Mesothelial cell of epicardium (in vitro differentiated cells): ENCODE data around the gene GPC3. TPM values are rescaled to one million over a fixed set of nuclear protein-coding genes. Genes with fewer than 3 reads are reported as not detected.

Source experiments
- DNase-seq, 2 experiments: peaks; one replicate each; pipeline ENCODE4 v3.0.0; 2021; ENCODE audit warnings: low spot score in 2 of 2; ENCODE audit not compliant: unreplicated experiment in 2 of 2
- H3K27ac Mint-ChIP-seq: 2 replicates; pipeline ENCODE4 v1.8.0; 2021; ENCODE audit warnings: mixed read lengths
- H3K27me3 Mint-ChIP-seq: 2 replicates; pipeline ENCODE4 v1.8.0; 2021; ENCODE audit warnings: low read depth, mixed read lengths
- H3K36me3 Mint-ChIP-seq: 2 replicates; pipeline ENCODE4 v1.8.0; 2021; ENCODE audit warnings: mixed read lengths
- H3K4me1 Mint-ChIP-seq: 2 replicates; pipeline ENCODE4 v1.8.0; 2021; ENCODE audit warnings: mixed read lengths
- H3K4me3 Mint-ChIP-seq: 2 replicates; pipeline ENCODE4 v1.8.0; 2021; ENCODE audit warnings: mild to moderate bottlenecking, moderate library complexity, mixed read lengths
- H3K9me3 Mint-ChIP-seq: 2 replicates; pipeline ENCODE4 v1.8.0; 2021; ENCODE audit warnings: mixed read lengths
- total RNA-seq: library from RNA; stranded (reverse); gene quantifications from 3 replicates; pipeline ENCODE4 v1.2.1, GENCODE V29; 2021
- TF ChIP-seq, protein P1 (sequence below): fragments of 200-600 bp; sonication (generic); IDR thresholded peaks from one replicate; pipeline ENCODE4 v1.5.0; 2021; ENCODE audit warnings: antibody characterized with exemption; ENCODE audit not compliant: unreplicated experiment

Gene GPC3
- total RNA-seq, 1 donor from 2014 or later: 864 TPM

GRCh38 chrX:133980832-133981588 lies 4.4 kb downstream of the GPC3 start:
- H3K27ac Mint-ChIP-seq: peak overlapping the region; percentile 92
- no peaks in the 10 kb centered on the region for H3K27me3 Mint-ChIP-seq
- TF ChIP-seq, protein P1, sequence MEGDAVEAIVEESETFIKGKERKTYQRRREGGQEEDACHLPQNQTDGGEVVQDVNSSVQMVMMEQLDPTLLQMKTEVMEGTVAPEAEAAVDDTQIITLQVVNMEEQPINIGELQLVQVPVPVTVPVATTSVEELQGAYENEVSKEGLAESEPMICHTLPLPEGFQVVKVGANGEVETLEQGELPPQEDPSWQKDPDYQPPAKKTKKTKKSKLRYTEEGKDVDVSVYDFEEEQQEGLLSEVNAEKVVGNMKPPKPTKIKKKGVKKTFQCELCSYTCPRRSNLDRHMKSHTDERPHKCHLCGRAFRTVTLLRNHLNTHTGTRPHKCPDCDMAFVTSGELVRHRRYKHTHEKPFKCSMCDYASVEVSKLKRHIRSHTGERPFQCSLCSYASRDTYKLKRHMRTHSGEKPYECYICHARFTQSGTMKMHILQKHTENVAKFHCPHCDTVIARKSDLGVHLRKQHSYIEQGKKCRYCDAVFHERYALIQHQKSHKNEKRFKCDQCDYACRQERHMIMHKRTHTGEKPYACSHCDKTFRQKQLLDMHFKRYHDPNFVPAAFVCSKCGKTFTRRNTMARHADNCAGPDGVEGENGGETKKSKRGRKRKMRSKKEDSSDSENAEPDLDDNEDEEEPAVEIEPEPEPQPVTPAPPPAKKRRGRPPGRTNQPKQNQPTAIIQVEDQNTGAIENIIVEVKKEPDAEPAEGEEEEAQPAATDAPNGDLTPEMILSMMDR: no peak
- H3K36me3 Mint-ChIP-seq: peaks cover 6% of the 10 kb centered on the region
- H3K4me1 Mint-ChIP-seq: peaks cover 62% of the 10 kb centered on the region
- H3K4me3 Mint-ChIP-seq: peak overlapping the region; percentile 13
- H3K9me3 Mint-ChIP-seq: no peaks in the 10 kb centered on the region
- no peak for DNase-seq

GRCh38 chrX:133980406-133980805 lies 5.0 kb downstream of the GPC3 start:
- Mint-ChIP-seq H3K4me1 (peaks cover 60% of the 10 kb centered on the region), H3K36me3 (peaks cover 6% of the 10 kb centered on the region), H3K9me3 (no peaks in the 10 kb centered on the region), H3K27ac (peak overlapping the region; percentile 92), H3K4me3 (peak overlapping the region; percentile 13), H3K27me3 (no peaks in the 10 kb centered on the region)
- TF ChIP-seq, protein P1: no peak
- no peak for DNase-seq

DNA sequence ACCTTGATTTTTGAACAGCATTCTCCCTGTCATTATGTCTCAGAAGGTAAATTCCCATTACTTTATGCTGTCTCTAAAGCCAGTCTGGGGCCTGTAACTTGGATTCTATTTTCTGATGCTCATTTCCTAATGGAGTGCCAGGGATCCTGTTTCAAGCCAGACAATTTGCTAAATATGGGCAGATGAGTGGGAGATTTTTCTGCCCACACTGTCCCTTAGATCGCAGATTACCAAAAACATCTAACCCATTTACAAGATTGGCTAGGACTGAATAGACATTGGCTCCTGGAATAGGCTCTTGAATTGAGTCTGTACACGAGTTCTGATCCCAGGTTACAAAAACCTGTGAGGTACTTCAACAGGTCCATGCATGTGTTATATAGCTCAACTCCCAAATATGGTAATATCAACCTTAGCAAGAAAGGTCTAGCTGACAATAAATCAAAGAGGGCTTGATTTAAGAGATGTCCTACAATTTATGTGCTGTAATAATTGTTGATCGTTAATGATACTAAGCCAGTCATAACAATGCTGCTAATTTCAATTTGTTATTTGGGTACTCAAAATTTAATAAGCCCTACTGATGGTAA lies 5.7 kb downstream of the GPC3 start:
- peaks cover 7% of the 10 kb centered on the region for H3K36me3 Mint-ChIP-seq
- no peaks in the 10 kb centered on the region for H3K27me3 Mint-ChIP-seq
- H3K4me1 Mint-ChIP-seq: peaks cover 60% of the 10 kb centered on the region
- TF ChIP-seq, protein P1: no peak
- no peak overlapping the region for H3K4me3 Mint-ChIP-seq
- no peak for DNase-seq
- peak overlapping the region; percentile 92 for H3K27ac Mint-ChIP-seq
- H3K9me3 Mint-ChIP-seq: no peaks in the 10 kb centered on the region

GRCh38 chrX:133973704-133974103 lies 11.7 kb downstream of the GPC3 start:
- TF ChIP-seq, protein P1: no peak
- H3K4me1 Mint-ChIP-seq: peaks cover 43% of the 10 kb centered on the region
- H3K36me3 Mint-ChIP-seq: peaks cover 19% of the 10 kb centered on the region
- no peaks in the 10 kb centered on the region for H3K27me3 Mint-ChIP-seq
- H3K4me3 Mint-ChIP-seq: no peak overlapping the region
- H3K9me3 Mint-ChIP-seq: peaks cover 4% of the 10 kb centered on the region
- H3K27ac Mint-ChIP-seq: no peak overlapping the region
- DNase-seq: no peak

GRCh38 chrX:133972916-133973315 lies 12.5 kb downstream of the GPC3 start:
- TF ChIP-seq, protein P1: no peak
- Mint-ChIP-seq H3K36me3 (peaks cover 19% of the 10 kb centered on the region), H3K9me3 (peaks cover 4% of the 10 kb centered on the region), H3K27ac (no peak overlapping the region), H3K4me1 (peaks cover 41% of the 10 kb centered on the region), H3K27me3 (no peaks in the 10 kb centered on the region), H3K4me3 (no peak overlapping the region)
- DNase-seq: no peak
